Astrocyte (in vitro differentiated cells and primary cell): Measurements from ENCODE around the gene BMPR1A.

Source experiments
- CTCF ChIP-seq: IDR thresholded peaks from 2 replicates; pipeline ENCODE4 v1.5.1; 2011; ENCODE audit warnings: low read depth, mild to moderate bottlenecking, inconsistent platforms, low read length, moderate library complexity; ENCODE audit not compliant: insufficient read depth
- EZH2 ChIP-seq: IDR thresholded peaks from 2 replicates; pipeline ENCODE4 v1.6.1; 2012; ENCODE audit warnings: mild to moderate bottlenecking, low read length, inconsistent platforms; ENCODE audit not compliant: insufficient read depth

- TF ChIP-seq CTCF (no peak), EZH2 (no peak)
These were observed 186.3 kb downstream of the BMPR1A start for GRCh38 chr10:86942441-86943315.
